ENCODE results near the gene RABGGTA.

RABGGTA gene

GRCh38 chr14:24299255-24300191 is 28.1 kb upstream of the RABGGTA start, which contains the start of the genes DHRS1 and NOP9:
TSS of gene DHRS1 (minus strand) at chr14:24299780. CDS start at chr14:24299106, 674 bp downstream.
TSS of gene NOP9 (plus strand) at chr14:24299850. CDS start at chr14:24299955, 105 bp downstream.
- Histone ChIP-seq H3K18ac (ENCODE audit: low read depth in 1 of 2, low read length in 2 of 2) (peak within 1 kb of the TSS; percentile 4 to 87), H3K4ac (ENCODE audit: low read depth in 1 of 2, low read length in 2 of 2) (peak within 1 kb of the TSS in 1 of 2 experiments; percentile 92), H3K27me3 (ENCODE audit: control insufficient read depth in 1 of 2, insufficient read depth in 1 of 2, low read length in 2 of 2) (no peaks in the 10 kb centered on the region), H3K27ac (ENCODE audit: low read length, poor library complexity, severe bottlenecking) (peak within 1 kb of the TSS; percentile 33), H2BK12ac (ENCODE audit: low read length in 2 of 2) (no peak within 1 kb of the TSS), H3K23ac (ENCODE audit: low read length in 2 of 2) (peak within 1 kb of the TSS in 1 of 2 experiments; percentile 70), H2BK15ac (ENCODE audit: low read depth, poor library complexity, severe bottlenecking) (no peak within 1 kb of the TSS), H4K91ac (ENCODE audit: low read length) (no peak within 1 kb of the TSS), H2AK5ac (ENCODE audit: low read length, severe bottlenecking) (no peak within 1 kb of the TSS), H3K79me1 (replicated peaks; ENCODE audit: low read length, poor library complexity, severe bottlenecking) (peaks cover 37% of the 10 kb centered on the region), H3K4me3 (ENCODE audit: insufficient read depth in 1 of 2, low read depth in 1 of 2, low read length in 2 of 2) (peak within 1 kb of the TSS; percentile 90 to 99), H3K4me2 (ENCODE audit: low read length, poor library complexity, severe bottlenecking) (peak within 1 kb of the TSS; percentile 76), H2AFZ (ENCODE audit: low read depth, low read length) (peak within 1 kb of the TSS; percentile 85), H3K4me1 (ENCODE audit: control insufficient read depth, insufficient read depth, low read depth, low read length) (peaks cover 17% of the 10 kb centered on the region), H2BK5ac (ENCODE audit: low read depth, low read length, poor library complexity, severe bottlenecking) (no peak within 1 kb of the TSS), H3K9ac (ENCODE audit: low read length) (peak within 1 kb of the TSS; percentile 95), H2BK120ac (ENCODE audit: low read depth, low read length) (no peak within 1 kb of the TSS), H3K36me3 (ENCODE audit: control insufficient read depth in 1 of 2, insufficient read depth in 2 of 2, low read depth in 1 of 2, low read length in 2 of 2) (peaks cover 33 to 52% of the 10 kb centered on the region in 2 experiments), H4K8ac (ENCODE audit: low read length) (peak within 1 kb of the TSS; percentile 78), H3K9me3 (ENCODE audit: control insufficient read depth, low read length) (no peaks in the 10 kb centered on the region), H3K14ac (ENCODE audit: low read length in 2 of 2) (peak within 1 kb of the TSS in 1 of 2 experiments; percentile 94)
- peak; percentile 90 for DNase-seq
- 2% methylated on average over 73 of the region's 75 CpGs for WGBS

GRCh38 chr14:24298892-24299254 is 27.5 kb upstream of the RABGGTA start:
- H3K4me2 ChIP-seq (ENCODE audit: low read length, poor library complexity, severe bottlenecking) = peak overlapping the region; percentile 76
- H3K27ac ChIP-seq (ENCODE audit: low read length, poor library complexity, severe bottlenecking) = peak overlapping the region; percentile 17
- H3K4me1 ChIP-seq (ENCODE audit: control insufficient read depth, insufficient read depth, low read depth, low read length) = peaks cover 17% of the 10 kb centered on the region
- no peak overlapping the region for H3K23ac ChIP-seq (ENCODE audit: low read length in 2 of 2)
- no peak overlapping the region for H3K14ac ChIP-seq (ENCODE audit: low read length in 2 of 2)
- H2AFZ ChIP-seq (ENCODE audit: low read depth, low read length) = peak overlapping the region; percentile 85
- H3K36me3 ChIP-seq (ENCODE audit: control insufficient read depth in 1 of 2, insufficient read depth in 2 of 2, low read depth in 1 of 2, low read length in 2 of 2) = peaks cover 27 to 51% of the 10 kb centered on the region in 2 experiments
- no peak overlapping the region for H2AK5ac ChIP-seq (ENCODE audit: low read length, severe bottlenecking)
- H3K9me3 ChIP-seq (ENCODE audit: control insufficient read depth, low read length) = no peaks in the 10 kb centered on the region
- WGBS = 76% methylated on average over 7 of the region's 7 CpGs
- no peaks in the 10 kb centered on the region for H3K27me3 ChIP-seq (ENCODE audit: control insufficient read depth in 1 of 2, insufficient read depth in 1 of 2, low read length in 2 of 2)
- H3K4me3 ChIP-seq (ENCODE audit: insufficient read depth in 1 of 2, low read depth in 1 of 2, low read length in 2 of 2) = peak overlapping the region; percentile 90 to 99
- peak overlapping the region in 1 of 2 experiments; percentile 92 for H3K4ac ChIP-seq (ENCODE audit: low read depth in 1 of 2, low read length in 2 of 2)
- peak overlapping the region; percentile 78 for H4K8ac ChIP-seq (ENCODE audit: low read length)
- DNase-seq = peak; percentile 82
- no peak overlapping the region for H2BK120ac ChIP-seq (ENCODE audit: low read depth, low read length)
- H2BK15ac ChIP-seq (ENCODE audit: low read depth, poor library complexity, severe bottlenecking) = no peak overlapping the region
- peaks cover 33% of the 10 kb centered on the region for H3K79me1 ChIP-seq (replicated peaks; ENCODE audit: low read length, poor library complexity, severe bottlenecking)
- no peak overlapping the region for H2BK12ac ChIP-seq (ENCODE audit: low read length in 2 of 2)
- peak overlapping the region in 1 of 2 experiments; percentile 4 for H3K18ac ChIP-seq (ENCODE audit: low read depth in 1 of 2, low read length in 2 of 2)
- H3K9ac ChIP-seq (ENCODE audit: low read length) = peak overlapping the region; percentile 95
- no peak overlapping the region for H4K91ac ChIP-seq (ENCODE audit: low read length)
- H2BK5ac ChIP-seq (ENCODE audit: low read depth, low read length, poor library complexity, severe bottlenecking) = no peak overlapping the region

- Histone ChIP-seq H3K4me1 (ENCODE audit: control insufficient read depth, insufficient read depth, low read depth, low read length) (peaks cover 17% of the 10 kb centered on the region), H3K27me3 (ENCODE audit: control insufficient read depth in 1 of 2, insufficient read depth in 1 of 2, low read length in 2 of 2) (no peaks in the 10 kb centered on the region), H3K27ac (ENCODE audit: low read length, poor library complexity, severe bottlenecking) (no peak overlapping the region), H3K79me1 (replicated peaks; ENCODE audit: low read length, poor library complexity, severe bottlenecking) (peaks cover 25% of the 10 kb centered on the region), H3K4ac (ENCODE audit: low read depth in 1 of 2, low read length in 2 of 2) (no peak overlapping the region), H2BK5ac (ENCODE audit: low read depth, low read length, poor library complexity, severe bottlenecking) (no peak overlapping the region), H2BK15ac (ENCODE audit: low read depth, poor library complexity, severe bottlenecking) (no peak overlapping the region), H4K91ac (ENCODE audit: low read length) (no peak overlapping the region), H2BK12ac (ENCODE audit: low read length in 2 of 2) (no peak overlapping the region), H2AFZ (ENCODE audit: low read depth, low read length) (no peak overlapping the region), H2AK5ac (ENCODE audit: low read length, severe bottlenecking) (peak overlapping the region; percentile 55), H3K9ac (ENCODE audit: low read length) (peak overlapping the region; percentile 6), H4K8ac (ENCODE audit: low read length) (no peak overlapping the region), H2BK120ac (ENCODE audit: low read depth, low read length) (no peak overlapping the region), H3K4me2 (ENCODE audit: low read length, poor library complexity, severe bottlenecking) (no peak overlapping the region), H3K9me3 (ENCODE audit: control insufficient read depth, low read length) (no peaks in the 10 kb centered on the region), H3K14ac (ENCODE audit: low read length in 2 of 2) (no peak overlapping the region), H3K4me3 (ENCODE audit: insufficient read depth in 1 of 2, low read depth in 1 of 2, low read length in 2 of 2) (no peak overlapping the region), H3K36me3 (ENCODE audit: control insufficient read depth in 1 of 2, insufficient read depth in 2 of 2, low read depth in 1 of 2, low read length in 2 of 2) (peaks cover 20 to 48% of the 10 kb centered on the region in 2 experiments), H3K18ac (ENCODE audit: low read depth in 1 of 2, low read length in 2 of 2) (no peak overlapping the region), H3K23ac (ENCODE audit: low read length in 2 of 2) (no peak overlapping the region)
- DNase-seq = peak; percentile 60
- 58% methylated on average over 5 of the region's 5 CpGs for WGBS
Measured at GRCh38 chr14:24297190-24297964, 26.0 kb upstream of the RABGGTA start.

Measured in mesenchymal stem cell (in vitro differentiated cells and primary cell).